ENCODE data around the gene KLHL25.

The KLHL25 gene

GRCh38 chr15:85773249-85773648 is 21.5 kb downstream of the KLHL25 start:
- DNase-seq, result no peak

GRCh38 chr15:85772668-85773067 is 22.1 kb downstream of the KLHL25 start:
- no peak for DNase-seq

GRCh38 chr15:85771781-85772445 is 22.8 kb downstream of the KLHL25 start:
- DNase-seq, result no peak

- DNase-seq, result no peak
These were observed 23.5 kb downstream of the KLHL25 start for GRCh38 chr15:85771271-85771670.

GRCh38 chr15:85770096-85771041 is 24.4 kb downstream of the KLHL25 start:
- DNase-seq, result no peak

DNA sequence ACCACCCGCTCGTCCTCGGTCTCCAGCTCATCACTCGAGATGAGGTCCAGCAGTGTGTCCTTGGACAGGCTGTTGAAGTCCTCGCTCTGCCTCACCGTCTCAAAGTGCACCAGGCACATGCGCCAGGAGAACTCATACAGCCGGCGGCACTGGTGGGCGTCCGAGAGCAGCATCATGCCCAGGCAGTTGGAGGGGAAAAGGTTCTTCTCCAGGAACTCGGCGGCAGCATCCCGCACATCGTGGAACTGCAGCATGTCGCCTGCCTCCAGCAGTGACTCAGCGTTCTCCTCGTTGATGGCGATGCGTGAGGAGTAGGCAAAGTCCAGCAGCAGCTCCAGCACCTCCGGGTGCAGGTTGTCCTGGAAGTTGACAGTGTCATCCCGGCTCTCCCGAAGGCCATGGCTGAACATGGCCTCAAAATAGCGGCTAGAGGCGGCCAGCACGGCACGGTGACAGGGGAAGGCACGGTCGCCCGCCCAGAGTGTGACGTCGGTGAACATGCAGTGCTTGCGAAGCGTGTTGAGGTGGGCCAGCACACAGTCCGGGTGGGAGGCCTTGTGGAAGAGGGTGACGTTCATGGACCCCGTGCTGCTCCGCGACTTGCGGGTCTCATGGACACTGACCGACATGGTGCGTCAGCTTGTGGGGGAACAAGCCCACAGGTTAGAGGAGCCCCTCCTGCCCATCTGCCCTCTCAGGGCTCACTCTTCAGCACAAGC is 25.4 kb downstream of the KLHL25 start:
- no peak for DNase-seq

GRCh38 chr15:85768595-85769168 is 26.0 kb downstream of the KLHL25 start:
- no peak for DNase-seq

DNA sequence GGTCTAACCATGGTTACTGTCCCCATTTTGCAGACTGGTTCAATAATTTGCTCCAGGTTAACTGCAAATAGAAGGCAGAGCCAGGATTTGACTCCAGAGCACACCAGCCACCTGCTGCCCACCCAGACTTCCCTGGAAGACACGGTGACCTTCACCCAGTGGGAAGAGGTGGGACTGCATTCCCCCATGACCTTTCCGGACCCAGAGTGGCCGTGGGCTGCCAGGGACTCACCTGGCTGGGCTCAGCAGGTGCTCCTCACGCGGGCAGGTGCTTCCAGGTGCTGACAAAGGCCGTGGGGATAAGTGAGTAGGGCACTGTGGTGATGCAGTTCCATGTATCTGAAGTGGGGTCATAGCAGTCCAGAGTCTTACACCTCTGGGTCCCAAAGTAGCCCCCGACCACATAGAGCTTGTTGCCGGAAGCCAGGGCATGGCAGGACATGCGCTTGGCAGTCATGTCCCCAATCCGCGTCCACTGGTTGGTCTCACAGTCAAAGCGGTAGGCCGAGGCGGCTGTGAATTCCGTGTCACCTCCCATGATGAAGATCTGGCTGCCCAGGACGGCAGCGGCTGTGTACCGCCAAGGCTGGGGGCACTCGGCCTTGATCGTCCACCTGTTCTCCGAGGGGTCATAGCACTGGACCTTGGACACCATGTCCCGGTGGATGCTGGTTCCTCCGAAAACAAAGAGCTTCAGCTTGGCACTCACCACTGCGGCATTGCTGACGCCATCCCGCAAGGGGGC is 26.8 kb downstream of the KLHL25 start:
- DNase-seq, result no peak

- DNase-seq, result no peak
These were observed 28.5 kb downstream of the KLHL25 start for GRCh38 chr15:85766001-85766831.

- DNase-seq, result no peak
These were observed 30.0 kb downstream of the KLHL25 start for GRCh38 chr15:85764649-85765277.

- no peak for DNase-seq
These were observed 30.8 kb downstream of the KLHL25 start for GRCh38 chr15:85763673-85764633.

DNA sequence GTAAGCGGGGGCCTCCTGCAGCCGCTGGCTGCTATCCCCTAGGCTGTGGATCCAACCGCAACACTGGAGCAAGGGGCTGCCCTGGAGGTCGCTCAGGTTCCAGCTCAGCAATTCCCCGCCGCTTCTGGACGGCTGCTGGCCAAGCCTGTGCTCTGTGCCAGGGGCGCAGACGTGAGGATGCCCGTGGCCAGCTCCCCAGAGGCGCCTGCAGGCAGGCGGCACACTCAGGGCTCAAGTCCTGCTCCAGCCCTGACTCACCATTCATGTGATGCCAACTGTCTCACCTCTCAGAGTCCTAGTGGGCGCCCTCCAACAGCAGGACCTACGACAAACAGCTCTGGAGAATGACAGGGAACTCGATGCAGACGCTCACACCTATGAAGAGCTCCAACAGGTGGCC is 31.6 kb downstream of the KLHL25 start:
- DNase-seq, result no peak

DNA sequence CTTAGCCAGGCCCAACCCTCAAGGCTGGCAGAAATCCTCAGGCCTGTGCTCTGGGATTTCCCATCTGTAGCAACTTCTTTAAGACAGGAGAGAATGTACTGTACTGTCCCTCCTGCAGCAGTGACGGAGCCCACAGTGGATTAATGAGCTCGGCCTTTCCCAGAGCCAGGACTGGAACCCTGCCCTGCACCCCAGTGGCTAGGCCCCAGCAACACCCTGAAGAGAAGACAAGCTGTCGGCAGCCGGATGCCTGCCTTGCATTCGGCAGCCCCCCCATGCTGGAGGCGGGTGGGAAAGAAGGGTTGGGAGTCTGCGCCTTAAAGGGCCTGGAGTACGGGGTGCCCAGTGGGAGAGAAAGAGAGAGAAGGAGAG is 32.0 kb downstream of the KLHL25 start:
- DNase-seq, result no peak

DNA sequence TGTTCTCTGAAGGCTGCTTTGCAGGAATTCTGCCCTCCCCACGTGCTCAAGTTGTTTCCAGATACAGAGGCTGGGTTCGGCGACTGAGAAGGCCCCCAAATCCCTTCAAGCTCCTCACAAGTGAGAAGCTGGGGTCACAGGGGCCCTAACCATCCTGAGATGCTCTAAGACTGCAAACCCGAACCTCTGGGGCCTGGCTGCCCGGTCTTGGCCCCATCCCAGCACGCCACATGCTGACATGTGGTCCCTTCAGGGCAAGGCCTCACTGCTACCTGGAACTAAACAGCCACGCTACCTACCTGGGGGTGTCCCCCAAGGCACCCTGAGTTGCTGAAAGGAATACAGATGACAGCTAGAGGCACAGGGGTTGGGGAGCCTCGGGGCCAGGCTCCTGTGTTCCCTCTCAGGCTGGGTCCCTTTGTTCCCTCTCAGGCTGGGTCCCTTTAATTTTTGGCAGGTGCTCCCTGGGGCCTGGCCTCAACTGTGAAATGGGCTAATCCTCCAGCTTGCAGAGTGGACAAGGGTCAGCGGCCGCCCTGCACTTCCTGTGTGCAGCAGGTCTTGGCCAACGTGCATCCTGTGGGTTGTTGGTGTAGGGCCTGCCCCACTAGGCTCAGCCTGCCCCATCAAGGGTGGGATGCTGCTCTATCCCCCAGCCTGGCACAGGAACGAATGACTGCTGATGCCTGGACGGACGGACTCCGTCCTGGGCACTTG is 32.5 kb downstream of the KLHL25 start:
- no peak for DNase-seq

DNA sequence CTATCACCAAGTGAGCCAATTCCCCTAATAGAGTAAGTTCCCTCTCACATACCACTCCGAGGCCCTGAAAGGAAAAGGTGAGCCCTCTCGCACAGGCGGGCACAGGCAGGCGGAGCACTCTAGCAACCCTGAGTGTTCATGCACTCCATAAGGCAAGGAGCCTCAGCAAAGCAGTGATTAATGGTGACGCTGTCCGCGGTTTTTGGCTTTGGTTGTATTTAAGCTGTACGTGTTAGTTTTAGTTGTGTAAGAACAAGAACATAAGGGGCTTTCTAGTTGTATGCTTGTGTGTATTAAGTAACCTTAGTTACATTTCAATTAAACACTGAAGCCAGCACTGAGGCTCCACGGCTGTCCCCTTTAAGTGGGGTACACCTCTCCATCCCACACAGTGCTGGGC is 33.1 kb downstream of the KLHL25 start:
- no peak for DNase-seq

DNA sequence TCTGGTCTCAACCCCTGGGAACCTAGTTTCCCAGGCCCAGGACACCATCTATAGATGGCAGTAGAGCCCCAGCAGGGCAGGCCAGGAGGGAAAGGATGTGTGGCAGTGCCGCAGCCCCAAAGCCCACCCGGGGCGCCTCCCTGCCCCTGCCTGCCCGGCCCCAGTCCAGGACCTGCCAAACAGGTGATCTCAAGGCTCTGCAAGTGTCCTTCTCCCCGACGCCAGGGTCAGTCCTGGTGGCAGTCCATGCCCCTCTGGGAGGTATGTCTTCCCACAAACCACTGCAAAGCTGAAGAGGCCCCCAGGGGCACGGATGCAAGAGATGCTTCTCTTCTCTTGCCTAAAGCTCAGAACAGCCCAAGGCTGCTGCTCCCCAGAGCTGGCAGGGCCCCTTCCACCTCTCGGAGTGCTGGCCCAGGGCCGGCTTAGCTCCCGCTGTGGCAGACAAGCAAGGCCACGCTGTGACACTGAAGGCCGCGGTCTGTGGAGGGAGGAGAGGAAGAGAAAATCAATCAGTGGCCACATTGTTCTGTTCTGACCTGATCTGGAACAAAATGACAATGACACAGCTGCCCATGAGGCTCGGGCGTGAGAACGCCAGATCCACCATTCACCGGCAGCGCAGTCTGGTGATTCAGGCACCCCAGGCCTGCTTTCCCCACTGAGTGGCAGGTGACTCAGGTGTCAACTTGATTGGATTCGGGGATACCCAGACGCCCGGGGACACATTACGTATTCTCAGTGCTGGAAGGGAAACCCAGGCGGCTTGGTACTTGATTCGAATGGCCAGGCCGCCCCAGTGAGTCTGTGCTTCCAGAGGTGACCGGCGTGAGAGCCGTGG is 34.0 kb downstream of the KLHL25 start:
- DNase-seq, result no peak

DNA sequence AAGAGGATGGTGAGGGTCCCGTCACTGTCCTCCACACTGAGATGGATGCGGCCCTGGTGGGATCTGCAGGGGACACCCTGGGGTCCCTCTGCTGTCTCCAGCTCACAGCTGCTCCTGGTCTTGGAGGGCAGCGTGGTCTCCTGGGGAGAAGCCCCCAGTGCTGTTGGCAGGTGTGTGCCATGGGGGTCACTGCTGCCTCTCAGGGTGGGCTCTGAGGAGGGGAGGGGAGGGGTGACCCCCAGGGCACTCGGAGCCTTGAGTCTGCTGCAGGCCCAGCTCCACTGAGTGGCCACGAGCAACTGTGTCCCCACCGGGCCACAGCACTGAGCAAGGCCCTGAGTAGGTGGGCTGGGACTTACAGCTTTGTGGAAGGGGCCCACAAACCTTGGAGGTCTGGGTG is 34.7 kb downstream of the KLHL25 start:
- no peak for DNase-seq

DNA sequence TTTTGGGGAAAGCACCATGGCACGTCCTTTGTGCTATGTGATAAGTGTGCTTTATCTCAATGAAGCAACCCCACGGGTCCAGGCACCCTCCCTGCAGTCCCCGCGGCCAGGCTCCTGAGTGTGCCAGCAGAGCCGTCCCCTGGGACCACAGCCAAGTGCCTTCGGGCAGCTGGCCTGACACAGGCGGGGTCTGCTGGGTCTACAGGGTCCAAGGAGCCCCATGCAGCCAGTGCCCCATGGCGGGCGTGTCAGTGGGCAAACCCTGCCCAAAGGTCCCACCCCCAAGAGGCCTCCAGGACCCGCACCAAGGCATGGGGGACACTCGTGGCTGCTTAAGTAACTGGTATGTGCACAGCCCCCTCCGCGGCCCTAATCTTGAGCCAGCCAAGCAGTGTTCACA is 35.3 kb downstream of the KLHL25 start:
- no peak for DNase-seq
